ENCODE measurements around the gene ADAMTS2.

ADAMTS2 gene

GRCh38 chr5:179232091-179232735, 113.0 kb downstream of the ADAMTS2 start:
- Histone ChIP-seq H3K9me3 (ENCODE audit: control insufficient read depth, low read length) (no peaks in the 10 kb centered on the region), H3K36me3 (ENCODE audit: control insufficient read depth, insufficient read depth, low read length) (no peaks in the 10 kb centered on the region), H3K4me1 (ENCODE audit: control insufficient read depth, insufficient read depth, low read length) (no peaks in the 10 kb centered on the region), H3K4me3 (ENCODE audit: low read length) (no peak overlapping the region), H3K27me3 (ENCODE audit: control insufficient read depth, insufficient read depth, low read length) (no peaks in the 10 kb centered on the region), H3K9ac (ENCODE audit: low read length) (no peak overlapping the region)

- Histone ChIP-seq H3K4me3 (ENCODE audit: low read length) (no peak overlapping the region), H3K27me3 (ENCODE audit: control insufficient read depth, insufficient read depth, low read length) (no peaks in the 10 kb centered on the region), H3K36me3 (ENCODE audit: control insufficient read depth, insufficient read depth, low read length) (no peaks in the 10 kb centered on the region), H3K9ac (ENCODE audit: low read length) (no peak overlapping the region), H3K4me1 (ENCODE audit: control insufficient read depth, insufficient read depth, low read length) (no peaks in the 10 kb centered on the region), H3K9me3 (ENCODE audit: control insufficient read depth, low read length) (no peaks in the 10 kb centered on the region)
These were observed 114.0 kb downstream of the ADAMTS2 start for GRCh38 chr5:179231309-179231708.

- Histone ChIP-seq H3K4me3 (ENCODE audit: low read length) (no peak overlapping the region), H3K9me3 (ENCODE audit: control insufficient read depth, low read length) (no peaks in the 10 kb centered on the region), H3K9ac (ENCODE audit: low read length) (no peak overlapping the region), H3K36me3 (ENCODE audit: control insufficient read depth, insufficient read depth, low read length) (no peaks in the 10 kb centered on the region), H3K27me3 (ENCODE audit: control insufficient read depth, insufficient read depth, low read length) (no peaks in the 10 kb centered on the region), H3K4me1 (ENCODE audit: control insufficient read depth, insufficient read depth, low read length) (no peaks in the 10 kb centered on the region)
These were observed 115.2 kb downstream of the ADAMTS2 start for GRCh38 chr5:179230061-179230461.

- Histone ChIP-seq H3K4me1 (ENCODE audit: control insufficient read depth, insufficient read depth, low read length) (no peaks in the 10 kb centered on the region), H3K4me3 (ENCODE audit: low read length) (no peak overlapping the region), H3K36me3 (ENCODE audit: control insufficient read depth, insufficient read depth, low read length) (no peaks in the 10 kb centered on the region), H3K9me3 (ENCODE audit: control insufficient read depth, low read length) (no peaks in the 10 kb centered on the region), H3K27me3 (ENCODE audit: control insufficient read depth, insufficient read depth, low read length) (no peaks in the 10 kb centered on the region), H3K9ac (ENCODE audit: low read length) (no peak overlapping the region)
These were observed 115.9 kb downstream of the ADAMTS2 start for GRCh38 chr5:179229331-179229831.

GRCh38 chr5:179228341-179229121, 116.7 kb downstream of the ADAMTS2 start:
- no peaks in the 10 kb centered on the region for H3K27me3 ChIP-seq (ENCODE audit: control insufficient read depth, insufficient read depth, low read length)
- H3K9me3 ChIP-seq (ENCODE audit: control insufficient read depth, low read length), result no peaks in the 10 kb centered on the region

GRCh38 chr5:179227580-179228311, 117.5 kb downstream of the ADAMTS2 start:
- Histone ChIP-seq H3K4me3 (ENCODE audit: low read length) (no peak overlapping the region), H3K9me3 (ENCODE audit: control insufficient read depth, low read length) (no peaks in the 10 kb centered on the region), H3K27me3 (ENCODE audit: control insufficient read depth, insufficient read depth, low read length) (no peaks in the 10 kb centered on the region), H3K36me3 (ENCODE audit: control insufficient read depth, insufficient read depth, low read length) (no peaks in the 10 kb centered on the region), H3K4me1 (ENCODE audit: control insufficient read depth, insufficient read depth, low read length) (no peaks in the 10 kb centered on the region), H3K9ac (ENCODE audit: low read length) (no peak overlapping the region)

More at GRCh38 chr5:179228341-179229121, 116.7 kb downstream of the ADAMTS2 start:
- no peak overlapping the region for H3K9ac ChIP-seq (ENCODE audit: low read length)
- H3K36me3 ChIP-seq (ENCODE audit: control insufficient read depth, insufficient read depth, low read length), result no peaks in the 10 kb centered on the region
- no peak overlapping the region for H3K4me3 ChIP-seq (ENCODE audit: low read length)
- H3K4me1 ChIP-seq (ENCODE audit: control insufficient read depth, insufficient read depth, low read length), result no peaks in the 10 kb centered on the region

GRCh38 chr5:179227229-179227579, 118.1 kb downstream of the ADAMTS2 start:
- H3K4me3 ChIP-seq (ENCODE audit: low read length), result no peak overlapping the region
- no peaks in the 10 kb centered on the region for H3K27me3 ChIP-seq (ENCODE audit: control insufficient read depth, insufficient read depth, low read length)
- H3K9me3 ChIP-seq (ENCODE audit: control insufficient read depth, low read length), result no peaks in the 10 kb centered on the region

GRCh38 chr5:179226696-179227095, 118.6 kb downstream of the ADAMTS2 start:
- no peak overlapping the region for H3K4me3 ChIP-seq (ENCODE audit: low read length)
- H3K4me1 ChIP-seq (ENCODE audit: control insufficient read depth, insufficient read depth, low read length), result no peaks in the 10 kb centered on the region
- H3K9ac ChIP-seq (ENCODE audit: low read length), result no peak overlapping the region

More at GRCh38 chr5:179227229-179227579, 118.1 kb downstream of the ADAMTS2 start:
- no peaks in the 10 kb centered on the region for H3K36me3 ChIP-seq (ENCODE audit: control insufficient read depth, insufficient read depth, low read length)
- no peak overlapping the region for H3K9ac ChIP-seq (ENCODE audit: low read length)
- no peaks in the 10 kb centered on the region for H3K4me1 ChIP-seq (ENCODE audit: control insufficient read depth, insufficient read depth, low read length)

GRCh38 chr5:179225387-179225786, 119.9 kb downstream of the ADAMTS2 start:
- Histone ChIP-seq H3K27me3 (ENCODE audit: control insufficient read depth, insufficient read depth, low read length) (no peaks in the 10 kb centered on the region), H3K9me3 (ENCODE audit: control insufficient read depth, low read length) (no peaks in the 10 kb centered on the region), H3K9ac (ENCODE audit: low read length) (no peak overlapping the region), H3K36me3 (ENCODE audit: control insufficient read depth, insufficient read depth, low read length) (no peaks in the 10 kb centered on the region), H3K4me3 (ENCODE audit: low read length) (no peak overlapping the region), H3K4me1 (ENCODE audit: control insufficient read depth, insufficient read depth, low read length) (no peaks in the 10 kb centered on the region)

More at GRCh38 chr5:179226696-179227095, 118.6 kb downstream of the ADAMTS2 start:
- no peaks in the 10 kb centered on the region for H3K36me3 ChIP-seq (ENCODE audit: control insufficient read depth, insufficient read depth, low read length)
- no peaks in the 10 kb centered on the region for H3K9me3 ChIP-seq (ENCODE audit: control insufficient read depth, low read length)
- no peaks in the 10 kb centered on the region for H3K27me3 ChIP-seq (ENCODE audit: control insufficient read depth, insufficient read depth, low read length)

GRCh38 chr5:179224741-179225140, 120.5 kb downstream of the ADAMTS2 start:
- no peaks in the 10 kb centered on the region for H3K4me1 ChIP-seq (ENCODE audit: control insufficient read depth, insufficient read depth, low read length)
- no peak overlapping the region for H3K9ac ChIP-seq (ENCODE audit: low read length)
- H3K27me3 ChIP-seq (ENCODE audit: control insufficient read depth, insufficient read depth, low read length), result no peaks in the 10 kb centered on the region
- H3K9me3 ChIP-seq (ENCODE audit: control insufficient read depth, low read length), result no peaks in the 10 kb centered on the region
- H3K36me3 ChIP-seq (ENCODE audit: control insufficient read depth, insufficient read depth, low read length), result no peaks in the 10 kb centered on the region
- H3K4me3 ChIP-seq (ENCODE audit: low read length), result no peak overlapping the region

- no peaks in the 10 kb centered on the region for H3K27me3 ChIP-seq (ENCODE audit: control insufficient read depth, insufficient read depth, low read length)
- H3K36me3 ChIP-seq (ENCODE audit: control insufficient read depth, insufficient read depth, low read length), result no peaks in the 10 kb centered on the region
- H3K4me3 ChIP-seq (ENCODE audit: low read length), result no peak overlapping the region
- no peaks in the 10 kb centered on the region for H3K4me1 ChIP-seq (ENCODE audit: control insufficient read depth, insufficient read depth, low read length)
- no peak overlapping the region for H3K9ac ChIP-seq (ENCODE audit: low read length)
- no peaks in the 10 kb centered on the region for H3K9me3 ChIP-seq (ENCODE audit: control insufficient read depth, low read length)
These were observed 121.3 kb downstream of the ADAMTS2 start for GRCh38 chr5:179223961-179224360.

- Histone ChIP-seq H3K9ac (ENCODE audit: low read length) (no peak overlapping the region), H3K9me3 (ENCODE audit: control insufficient read depth, low read length) (no peaks in the 10 kb centered on the region), H3K4me3 (ENCODE audit: low read length) (no peak overlapping the region), H3K36me3 (ENCODE audit: control insufficient read depth, insufficient read depth, low read length) (no peaks in the 10 kb centered on the region), H3K27me3 (ENCODE audit: control insufficient read depth, insufficient read depth, low read length) (no peaks in the 10 kb centered on the region), H3K4me1 (ENCODE audit: control insufficient read depth, insufficient read depth, low read length) (no peaks in the 10 kb centered on the region)
These were observed 121.7 kb downstream of the ADAMTS2 start for GRCh38 chr5:179223528-179223927.
